Ecto neural progenitor cell (in vitro differentiated cells): ENCODE results near the gene AFM.
"Not testable (repeated sequence)": the region's sequence is repeated elsewhere in the genome, so short reads cannot be mapped to it uniquely, and the experiment has no call there.

Source experiments
- DNase-seq: peaks from one replicate; pipeline ENCODE4 v3.0.0-alpha.2; 2018; ENCODE audit warnings: low spot score

Gene AFM

GRCh38 chr4:73505567-73505966, 24.0 kb downstream of the AFM start:
- no peak for DNase-seq

DNA sequence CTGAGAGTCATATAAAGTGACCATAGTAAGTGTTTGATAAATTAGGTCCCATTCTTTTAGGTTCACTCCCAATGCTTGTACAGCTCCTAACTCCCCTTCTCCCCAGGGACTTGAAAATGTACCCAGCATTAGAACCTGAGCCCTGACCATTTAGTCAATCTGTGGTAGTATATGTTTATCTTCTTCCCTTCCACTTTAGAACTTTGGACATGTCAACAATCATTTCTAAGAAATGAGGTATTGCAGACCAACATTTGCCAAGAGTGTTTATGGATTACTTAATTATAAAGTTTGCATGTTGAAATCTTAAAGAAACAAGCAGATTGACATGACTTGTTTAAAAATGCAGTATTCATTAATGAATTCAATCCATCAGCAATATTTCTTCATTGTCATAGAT, 26.0 kb downstream of the AFM start:
- no peak for DNase-seq

DNA sequence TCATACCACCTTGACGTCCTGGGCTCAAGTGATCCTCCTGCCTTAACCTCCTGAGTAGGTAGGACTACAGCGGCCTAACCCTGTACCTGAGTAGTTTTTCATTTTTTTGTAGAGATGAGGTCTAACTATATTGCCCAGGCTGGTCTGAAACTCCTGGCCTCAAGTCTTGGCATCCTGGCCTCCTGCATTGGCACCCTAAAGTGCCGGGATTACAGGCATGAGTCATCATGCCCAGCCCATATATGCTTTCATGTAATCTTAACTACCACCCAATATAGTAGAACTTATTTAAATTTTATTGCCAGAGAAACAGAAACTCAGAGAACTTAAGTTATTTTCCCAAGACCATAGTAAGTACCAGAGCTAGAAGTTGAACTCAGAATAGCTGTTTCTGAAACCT, 27.1 kb downstream of the AFM start:
- DNase-seq = no peak

GRCh38 chr4:73518340-73518739, 36.8 kb downstream of the AFM start:
- DNase-seq = no peak

- DNase-seq = peak; percentile 62
Measured at GRCh38 chr4:73520821-73521220, 39.3 kb downstream of the AFM start.

- DNase-seq = no peak
Measured at GRCh38 chr4:73523126-73523525, 41.6 kb downstream of the AFM start.

GRCh38 chr4:73525611-73526010, 44.1 kb downstream of the AFM start:
- no peak for DNase-seq

- no peak for DNase-seq
Measured at GRCh38 chr4:73527196-73527595, 45.7 kb downstream of the AFM start.

GRCh38 chr4:73528171-73528570, 46.6 kb downstream of the AFM start:
- DNase-seq = no peak

DNA sequence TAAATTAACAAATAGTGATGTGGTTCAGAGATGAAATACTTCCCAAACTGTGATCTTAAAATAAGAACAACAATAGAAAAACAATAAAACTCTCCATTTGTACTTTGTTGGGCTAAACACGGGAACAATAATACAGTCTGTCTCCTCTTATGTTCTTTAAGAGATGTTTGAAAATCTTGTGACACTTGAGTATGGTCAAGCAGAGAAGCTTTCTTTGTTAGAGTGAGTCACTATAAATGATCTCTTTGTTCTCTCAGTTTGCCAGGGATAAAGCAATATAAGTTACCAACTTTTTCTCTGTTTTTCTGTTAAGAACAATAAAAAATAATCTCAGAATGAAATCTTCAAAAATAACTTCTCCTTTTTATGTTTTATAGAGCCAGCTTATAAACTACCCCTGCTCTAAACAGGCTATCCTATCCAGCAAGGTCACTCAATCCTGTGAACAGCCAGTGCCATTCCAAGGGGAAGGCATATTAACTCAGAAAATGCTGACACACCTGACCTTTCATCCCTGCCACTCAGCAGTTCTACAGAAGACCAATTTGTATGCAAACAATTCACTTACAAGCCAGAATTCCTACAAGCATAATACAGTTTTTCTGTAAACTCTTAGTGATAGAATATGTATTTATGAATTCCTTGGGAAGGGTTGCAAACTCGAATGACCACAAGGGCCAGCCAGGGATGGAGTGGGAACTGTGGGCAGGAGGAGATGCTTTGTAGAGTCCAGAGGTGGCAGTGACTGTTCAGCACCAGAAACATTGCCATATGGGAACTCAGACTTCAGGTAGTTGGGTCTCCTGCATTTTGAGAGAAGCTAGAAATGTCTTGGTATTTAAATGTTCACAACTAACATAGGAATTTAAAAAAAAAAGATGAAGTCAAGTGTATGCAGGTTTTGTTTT, 52.2 kb downstream of the AFM start:
- DNase-seq = no peak

DNA sequence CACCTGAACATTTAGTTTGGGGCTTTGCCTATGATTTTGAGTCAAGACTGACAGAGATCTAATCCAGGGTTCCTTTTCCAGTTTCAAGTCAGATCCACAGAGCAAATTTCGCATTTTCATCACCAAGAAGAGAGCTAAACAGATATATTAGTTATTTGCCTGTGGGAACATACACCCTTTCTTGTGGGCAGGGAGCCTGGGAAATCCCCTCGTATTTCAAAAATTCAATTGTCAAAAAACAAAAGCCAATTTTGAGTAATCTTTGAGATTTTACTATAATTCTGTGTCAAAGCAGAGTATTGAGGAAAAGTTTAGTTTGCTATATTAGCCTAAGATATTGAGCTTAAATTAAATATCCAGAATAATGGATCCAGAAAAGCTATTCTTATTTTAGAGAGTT, 56.6 kb downstream of the AFM start:
- no peak for DNase-seq

DNA sequence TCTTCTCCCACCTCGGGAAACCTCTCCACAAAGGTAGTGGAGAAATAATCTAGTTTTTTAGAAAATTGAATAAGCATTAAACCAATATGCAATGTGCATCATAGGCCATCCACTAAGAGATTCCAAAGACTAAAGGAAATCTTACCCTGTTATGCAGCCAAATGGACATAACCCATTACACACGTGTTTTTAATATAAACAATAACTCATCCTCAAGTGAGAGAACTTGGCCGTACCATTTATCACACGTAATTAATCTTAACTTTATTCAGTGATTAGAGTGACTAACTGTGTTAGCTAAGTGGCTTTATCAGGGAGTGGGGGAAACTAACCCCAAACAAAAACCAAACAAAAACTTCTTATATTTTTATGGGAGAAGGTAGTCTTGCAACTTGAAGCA, 57.8 kb downstream of the AFM start:
- no peak for DNase-seq

GRCh38 chr4:73540826-73541225, 59.3 kb downstream of the AFM start:
- DNase-seq = no peak

- no peak for DNase-seq
Measured at GRCh38 chr4:73541251-73541650, 59.7 kb downstream of the AFM start.

DNA sequence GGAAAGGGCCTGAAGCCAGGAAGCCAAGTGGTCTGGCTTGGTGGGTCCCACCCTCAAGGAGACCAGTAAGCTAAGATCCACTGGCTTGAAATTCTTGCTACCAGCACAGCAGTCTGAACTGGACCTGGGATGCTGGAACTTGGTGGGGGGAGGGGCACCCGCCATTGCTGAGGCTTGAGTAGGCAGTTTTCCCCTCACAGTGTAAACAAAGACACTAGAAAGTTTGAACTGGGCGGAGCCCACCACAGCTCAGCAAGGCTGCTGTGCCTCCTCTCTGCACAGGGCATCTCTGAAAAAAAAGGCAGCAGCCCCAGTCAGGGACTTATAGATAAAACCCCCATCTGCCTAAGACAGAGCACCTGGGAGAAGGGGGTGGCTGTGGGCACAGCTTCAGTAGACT, 63.1 kb downstream of the AFM start:
- DNase-seq = no peak

DNA sequence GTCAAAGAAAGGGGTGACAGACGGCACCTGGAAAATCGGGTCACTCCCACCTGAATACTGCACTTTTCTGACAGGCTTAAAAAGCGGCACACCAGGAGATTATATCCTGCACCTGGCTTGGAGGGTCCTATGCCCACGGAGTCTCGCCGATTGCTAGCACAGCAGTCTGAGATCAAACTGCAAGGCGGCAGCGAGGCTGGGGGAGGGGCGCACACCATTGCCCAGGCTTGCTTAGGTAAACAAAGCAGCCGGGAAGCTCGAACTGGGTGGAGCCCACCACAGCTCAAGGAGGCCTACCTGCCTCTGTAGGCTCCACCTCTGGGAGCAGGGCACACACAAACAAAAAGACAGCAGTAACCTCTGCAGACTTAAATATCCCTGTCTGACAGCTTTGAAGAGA, 69.3 kb downstream of the AFM start:
- DNase-seq = not testable (repeated sequence)
